ENCODE data around the gene CNMD. TPM values are rescaled to one million over a fixed set of nuclear protein-coding genes. Genes with fewer than 3 reads are reported as not detected.

Gene CNMD
- polyA plus RNA-seq, 1 donor (not counting 4 experiments of a cell fraction or from before 2014, with no cell fraction given), result not detected

DNA sequence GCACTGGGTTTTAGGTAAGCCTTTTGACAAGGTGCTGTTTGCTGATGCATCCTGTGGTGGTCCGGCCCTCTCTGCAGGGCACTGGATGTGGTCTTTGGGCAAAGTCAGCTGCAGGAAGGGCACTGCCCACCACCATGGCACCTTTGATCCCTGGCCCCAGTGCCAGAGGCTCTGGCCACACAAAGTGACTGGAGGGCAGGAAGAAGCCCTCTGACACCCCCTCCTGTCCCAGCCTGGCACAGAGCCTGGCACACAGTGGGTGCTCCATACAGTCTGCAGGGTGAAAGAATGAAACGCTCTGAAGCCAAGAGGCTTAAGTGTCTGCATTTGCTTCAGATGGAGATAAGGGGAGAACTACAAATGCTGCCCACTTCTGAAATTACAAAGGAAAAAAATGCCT is 47.6 kb upstream of the CNMD start:
- H3K4me3 ChIP-seq (ENCODE audit: control insufficient read depth in 2 of 3, extremely low read depth in 1 of 3, insufficient read depth in 2 of 3, low read depth in 1 of 3, low read length in 3 of 3), result no peak overlapping the region
- dilution Hi-C loops (cut with MboI; ENCODE audit: extremely low pct_ligation_motif_present, low sequenced_read_pairs), result no loop called here
- DNase-seq (ENCODE audit: low read depth, low spot score) (no peak), FAIRE-seq (no peak)
- H3K79me2 ChIP-seq (ENCODE audit: control insufficient read depth, insufficient read depth, low read length), result no peaks in the 10 kb centered on the region
- H3K9ac ChIP-seq (ENCODE audit: control insufficient read depth, extremely low read depth, insufficient read depth, low read length), result no peak overlapping the region
- no peaks in the 10 kb centered on the region for H3K36me3 ChIP-seq (ENCODE audit: control insufficient read depth in 2 of 2, extremely low read depth in 1 of 2, insufficient read depth in 2 of 2, low read length in 2 of 2)
- H3K9me3 ChIP-seq (ENCODE audit: control insufficient read depth, low read depth, low read length), result no peaks in the 10 kb centered on the region
- H3K27ac ChIP-seq (ENCODE audit: control insufficient read depth, insufficient read depth, low read length), result no peak overlapping the region
- TF ChIP-seq, protein P1, sequence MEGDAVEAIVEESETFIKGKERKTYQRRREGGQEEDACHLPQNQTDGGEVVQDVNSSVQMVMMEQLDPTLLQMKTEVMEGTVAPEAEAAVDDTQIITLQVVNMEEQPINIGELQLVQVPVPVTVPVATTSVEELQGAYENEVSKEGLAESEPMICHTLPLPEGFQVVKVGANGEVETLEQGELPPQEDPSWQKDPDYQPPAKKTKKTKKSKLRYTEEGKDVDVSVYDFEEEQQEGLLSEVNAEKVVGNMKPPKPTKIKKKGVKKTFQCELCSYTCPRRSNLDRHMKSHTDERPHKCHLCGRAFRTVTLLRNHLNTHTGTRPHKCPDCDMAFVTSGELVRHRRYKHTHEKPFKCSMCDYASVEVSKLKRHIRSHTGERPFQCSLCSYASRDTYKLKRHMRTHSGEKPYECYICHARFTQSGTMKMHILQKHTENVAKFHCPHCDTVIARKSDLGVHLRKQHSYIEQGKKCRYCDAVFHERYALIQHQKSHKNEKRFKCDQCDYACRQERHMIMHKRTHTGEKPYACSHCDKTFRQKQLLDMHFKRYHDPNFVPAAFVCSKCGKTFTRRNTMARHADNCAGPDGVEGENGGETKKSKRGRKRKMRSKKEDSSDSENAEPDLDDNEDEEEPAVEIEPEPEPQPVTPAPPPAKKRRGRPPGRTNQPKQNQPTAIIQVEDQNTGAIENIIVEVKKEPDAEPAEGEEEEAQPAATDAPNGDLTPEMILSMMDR (optimal IDR thresholded peaks at IDR 0.05 in 1 of 3, IDR thresholded peaks at IDR 0.05 in 1 of 3, conservative IDR thresholded peaks at IDR 0.05 in 1 of 3; ENCODE audit: extremely low read depth in 1 of 3, insufficient read depth in 2 of 3, low read length in 3 of 3), result no peak
- no peak for TF ChIP-seq EZH2 (IDR thresholded peaks at IDR 0.05; ENCODE audit: low read length)
- no peaks in the 10 kb centered on the region for H3K27me3 ChIP-seq (ENCODE audit: control insufficient read depth, extremely low read depth, insufficient read depth, low read length)
- no peaks in the 10 kb centered on the region for H3K9me1 ChIP-seq (ENCODE audit: control insufficient read depth, extremely low read depth, insufficient read depth, low read length)
- no peaks in the 10 kb centered on the region for H3K4me1 ChIP-seq (ENCODE audit: control insufficient read depth, extremely low read depth, insufficient read depth, low read length)
- no peak overlapping the region for H3K4me2 ChIP-seq (ENCODE audit: control insufficient read depth, extremely low read depth, insufficient read depth, low read depth, low read length)
- H4K20me1 ChIP-seq (ENCODE audit: control insufficient read depth, extremely low read depth, insufficient read depth, low read length), result no peaks in the 10 kb centered on the region
- H2AFZ ChIP-seq (ENCODE audit: control insufficient read depth, low read length), result no peak overlapping the region

DNA sequence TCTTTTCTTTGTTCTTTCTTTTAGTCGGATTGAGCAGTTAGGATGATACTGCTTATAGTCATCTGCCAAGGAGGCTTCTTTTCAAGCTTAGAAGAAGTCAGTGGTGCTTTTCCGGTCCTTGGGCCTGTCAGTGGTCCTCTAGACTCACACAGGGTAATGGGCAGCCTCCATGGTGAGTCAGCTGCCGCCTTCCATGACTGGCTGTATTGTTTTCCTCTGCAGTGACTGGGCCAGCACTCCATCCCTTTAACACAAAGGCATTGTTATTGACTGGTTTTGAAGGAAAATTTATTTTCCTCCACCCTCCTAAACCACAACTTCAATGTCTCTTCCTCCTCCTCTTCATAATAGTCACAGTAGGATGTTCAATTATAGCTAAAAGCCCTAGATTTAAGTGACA is 47.1 kb upstream of the CNMD start:
- Histone ChIP-seq H4K20me1 (ENCODE audit: control insufficient read depth, extremely low read depth, insufficient read depth, low read length) (no peaks in the 10 kb centered on the region), H3K4me3 (ENCODE audit: control insufficient read depth in 2 of 3, extremely low read depth in 1 of 3, insufficient read depth in 2 of 3, low read depth in 1 of 3, low read length in 3 of 3) (no peak overlapping the region), H3K4me2 (ENCODE audit: control insufficient read depth, extremely low read depth, insufficient read depth, low read depth, low read length) (no peak overlapping the region), H2AFZ (ENCODE audit: control insufficient read depth, low read length) (no peak overlapping the region), H3K27ac (ENCODE audit: control insufficient read depth, insufficient read depth, low read length) (no peak overlapping the region), H3K27me3 (ENCODE audit: control insufficient read depth, extremely low read depth, insufficient read depth, low read length) (no peaks in the 10 kb centered on the region), H3K4me1 (ENCODE audit: control insufficient read depth, extremely low read depth, insufficient read depth, low read length) (no peaks in the 10 kb centered on the region), H3K9ac (ENCODE audit: control insufficient read depth, extremely low read depth, insufficient read depth, low read length) (no peak overlapping the region), H3K9me3 (ENCODE audit: control insufficient read depth, low read depth, low read length) (no peaks in the 10 kb centered on the region), H3K36me3 (ENCODE audit: control insufficient read depth in 2 of 2, extremely low read depth in 1 of 2, insufficient read depth in 2 of 2, low read length in 2 of 2) (no peaks in the 10 kb centered on the region), H3K79me2 (ENCODE audit: control insufficient read depth, insufficient read depth, low read length) (no peaks in the 10 kb centered on the region), H3K9me1 (ENCODE audit: control insufficient read depth, extremely low read depth, insufficient read depth, low read length) (no peaks in the 10 kb centered on the region)
- FAIRE-seq (no peak), DNase-seq (ENCODE audit: low read depth, low spot score) (no peak)
- dilution Hi-C loops (cut with MboI; ENCODE audit: extremely low pct_ligation_motif_present, low sequenced_read_pairs), result no loop called here
- TF ChIP-seq EZH2 (IDR thresholded peaks at IDR 0.05; ENCODE audit: low read length), result no peak
- TF ChIP-seq, protein P1 (optimal IDR thresholded peaks at IDR 0.05 in 1 of 3, IDR thresholded peaks at IDR 0.05 in 1 of 3, conservative IDR thresholded peaks at IDR 0.05 in 1 of 3; ENCODE audit: extremely low read depth in 1 of 3, insufficient read depth in 2 of 3, low read length in 3 of 3), result no peak
